Ovary (tissue), 3 donors: Measurements from ENCODE around the gene SHROOM4.

Experiments used
- POLR2A ChIP-seq: fragments of 450-650 bp; IDR thresholded peaks from one replicate; pipeline ENCODE4 v1.6.1; 2017; ENCODE audit warnings: antibody characterized with exemption, mild to moderate bottlenecking, moderate library complexity
- TF ChIP-seq, protein P1 (sequence below), 3 donors: fragments of 450-650 bp in 2 of 3; fragments of 200-600 bp in 1 of 3; IDR thresholded peaks; one replicate each; pipeline versions ENCODE4 v1.5.1 to v1.8.0; 2016 to 2022; ENCODE audit warnings: antibody characterized with exemption in 3 of 3, mild to moderate bottlenecking in 1 of 3
- donor health status: DM: no; HTN: no; CAD: no.

DNA sequence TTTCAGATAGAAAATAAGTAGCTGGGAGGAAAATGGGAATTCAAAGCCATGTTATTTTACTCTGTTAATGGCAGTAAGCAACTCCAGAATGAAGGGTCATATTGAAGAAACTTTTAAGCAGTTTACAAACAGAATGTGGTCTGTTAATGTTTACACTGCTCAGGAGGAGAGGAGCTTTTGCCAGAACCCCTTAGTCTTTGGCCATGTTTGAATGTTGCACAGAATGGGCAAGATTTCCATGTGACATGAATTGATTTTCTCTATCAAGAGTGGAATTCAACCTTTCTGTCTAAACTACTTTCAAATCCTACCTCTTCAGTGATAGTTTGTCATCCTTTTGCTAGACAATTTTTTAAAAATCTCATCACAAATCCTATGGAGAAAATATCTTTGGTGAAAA lies 227.6 kb downstream of the SHROOM4 start:
- no peak for TF ChIP-seq POLR2A
- TF ChIP-seq, protein P1, sequence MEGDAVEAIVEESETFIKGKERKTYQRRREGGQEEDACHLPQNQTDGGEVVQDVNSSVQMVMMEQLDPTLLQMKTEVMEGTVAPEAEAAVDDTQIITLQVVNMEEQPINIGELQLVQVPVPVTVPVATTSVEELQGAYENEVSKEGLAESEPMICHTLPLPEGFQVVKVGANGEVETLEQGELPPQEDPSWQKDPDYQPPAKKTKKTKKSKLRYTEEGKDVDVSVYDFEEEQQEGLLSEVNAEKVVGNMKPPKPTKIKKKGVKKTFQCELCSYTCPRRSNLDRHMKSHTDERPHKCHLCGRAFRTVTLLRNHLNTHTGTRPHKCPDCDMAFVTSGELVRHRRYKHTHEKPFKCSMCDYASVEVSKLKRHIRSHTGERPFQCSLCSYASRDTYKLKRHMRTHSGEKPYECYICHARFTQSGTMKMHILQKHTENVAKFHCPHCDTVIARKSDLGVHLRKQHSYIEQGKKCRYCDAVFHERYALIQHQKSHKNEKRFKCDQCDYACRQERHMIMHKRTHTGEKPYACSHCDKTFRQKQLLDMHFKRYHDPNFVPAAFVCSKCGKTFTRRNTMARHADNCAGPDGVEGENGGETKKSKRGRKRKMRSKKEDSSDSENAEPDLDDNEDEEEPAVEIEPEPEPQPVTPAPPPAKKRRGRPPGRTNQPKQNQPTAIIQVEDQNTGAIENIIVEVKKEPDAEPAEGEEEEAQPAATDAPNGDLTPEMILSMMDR (IDR thresholded peaks at IDR 0.05), result no peak
